Testis (tissue), 2 donors: Measurements from ENCODE around the gene LRFN4.

Source experiments
- CTCF ChIP-seq, 3 experiments: fragments of 450-650 bp in 2 of 3; fragments of 200-600 bp in 1 of 3; sonication (generic) in 1 of 3; IDR thresholded peaks; one replicate each; pipeline ENCODE4 v1.5.1; 2016 to 2019; ENCODE audit warnings: antibody characterized with exemption in 3 of 3, mild to moderate bottlenecking in 2 of 3, moderate library complexity in 1 of 3
- POLR2A ChIP-seq: fragments of 450-650 bp; IDR thresholded peaks from one replicate; pipeline ENCODE4 v1.6.1; 2017; ENCODE audit warnings: antibody characterized with exemption, mild to moderate bottlenecking, moderate library complexity

- no peak for TF ChIP-seq CTCF (IDR thresholded peaks at IDR 0.05)
- no peak for TF ChIP-seq POLR2A
Measured at GRCh38 chr11:66859686-66860448, 3.0 kb downstream of the LRFN4 start.
